Measurements from ENCODE around the gene ZNF276.

DNA sequence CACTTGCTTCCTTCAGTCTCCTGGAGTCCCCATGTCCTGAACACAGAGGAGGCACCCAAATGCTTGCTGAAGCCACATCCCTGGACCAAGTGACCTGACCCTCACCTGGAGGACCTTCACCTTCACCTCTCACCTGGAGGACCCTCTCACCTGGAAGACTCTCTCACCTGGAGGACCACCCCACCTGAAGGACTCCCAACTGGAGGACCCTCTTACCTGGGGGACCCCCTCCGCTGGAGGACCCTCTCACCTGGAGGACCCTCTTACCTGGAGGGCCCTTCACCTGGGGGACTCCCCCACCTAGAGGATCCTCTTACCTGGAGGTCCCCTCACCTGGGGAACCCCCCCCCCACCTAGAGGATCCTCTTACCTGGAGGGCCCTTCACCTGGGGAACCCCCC, 35.4 kb upstream of the ZNF276 start:
- TF ChIP-seq CTCF (optimal IDR thresholded peaks at IDR 0.05 in 1 of 3, IDR thresholded peaks at IDR 0.05 in 1 of 3, conservative IDR thresholded peaks at IDR 0.05 in 1 of 3; ENCODE audit: extremely low read depth in 1 of 3, insufficient read depth in 2 of 3, low read length in 3 of 3) (no peak), EZH2 (IDR thresholded peaks at IDR 0.05; ENCODE audit: low read length) (no peak)
